Right lobe of liver (tissue), 6 donors: ENCODE measurements around the gene TBC1D1. TPM values are rescaled to one million over a fixed set of nuclear protein-coding genes. Genes with fewer than 3 reads are reported as not detected.

Experiments used
- ATAC-seq, 4 donors: fragments of 200-7000 bp; cut with Tn5 transposase; one replicate each; pipeline ENCODE4 v1.9.1; 2020; ENCODE audit warnings: mild to moderate bottlenecking in 4 of 4, moderate library complexity in 4 of 4
- DNase-seq, 3 donors: peaks; one replicate each; pipeline ENCODE4 v3.0.0-alpha.2; 2020
- H3K27ac ChIP-seq, 3 donors: fragments of 200-600 bp; one replicate each; pipeline ENCODE4 v1.8.0; 2022
- H3K27me3 ChIP-seq, 2 donors: fragments of 200-600 bp; one replicate each; pipeline ENCODE4 v1.8.0; 2022
- H3K36me3 ChIP-seq, 4 donors: fragments of 200-600 bp; sonication (generic) in 1 of 4; one replicate each; pipeline versions ENCODE4 v1.5.1 to v1.8.0; 2017 to 2022; ENCODE audit warnings: control low read depth in 1 of 4
- H3K4me1 ChIP-seq, 4 donors: fragments of 200-600 bp; sonication (generic) in 1 of 4; one replicate each; pipeline versions ENCODE4 v1.5.1 to v1.8.0; 2017 to 2022; ENCODE audit warnings: control low read depth in 1 of 4
- H3K4me3 ChIP-seq, 3 donors: fragments of 200-600 bp; one replicate each; pipeline ENCODE4 v1.8.0; 2022
- H3K9me3 ChIP-seq, 4 donors: fragments of 200-600 bp; sonication (generic) in 1 of 4; one replicate each; pipeline versions ENCODE4 v1.5.1 to v1.8.0; 2017 to 2022; ENCODE audit warnings: control low read depth in 1 of 4
- POLR2A ChIP-seq: fragments of 450-650 bp; IDR thresholded peaks from one replicate; pipeline ENCODE4 v1.6.1; 2017; ENCODE audit warnings: antibody characterized with exemption, mild to moderate bottlenecking
- WGBS: methylation state at CpG from one replicate; pipeline ENCODE4 v1.1.6; 2018; ENCODE audit warnings: low coverage, low lambda C conversion rate; ENCODE audit not compliant: insufficient coverage; ENCODE audit errors: missing lambda C conversion rate; 5-methylcytosine and 5-hydroxymethylcytosine counted together
- intact Hi-C, 2 donors: fragments of 100-400 bp; cut with DNase I; formaldehyde crosslinking; loops; one replicate each; pipeline versions ENCODE4 v1.11.2 to v1.14.1; 2022
- total RNA-seq, 6 experiments: library from RNA; depleted of rRNA in 2 of 6; stranded (reverse); fragments of >200 nt in 2 of 6; fragmentation: NEBNext Ultra II Directional in 3 of 6; extraction: Animal tissue kit (Norgen Biotek cat#: 25700) in 3 of 6; gene quantifications; one replicate each; pipeline versions ENCODE4 v1.1.0 to v1.2.4, GENCODE V29; 2016 to 2023
- TF ChIP-seq, protein P1 (sequence below), 4 donors: fragments of 200-600 bp in 3 of 4; fragments of 450-650 bp in 1 of 4; IDR thresholded peaks; one replicate each; pipeline versions ENCODE4 v1.5.1 to v1.8.0; 2016 to 2022; ENCODE audit warnings: antibody characterized with exemption in 4 of 4, mild to moderate bottlenecking in 2 of 4
- donor health status: DM: no; HTN: yes; CAD: no.
- donor health status: DM: no; HTN: no; CAD: no.
- donor health status: DM: no; HTN: no; CAD: no.
- donor health status: DM: no; HTN: yes; CAD: no.
- donor health status: DM: no; HTN: yes; CAD: no.

TBC1D1 gene
- total RNA-seq, 6 experiments from 2014 or later: 21.2 to 67.5 (median 35.8) TPM

DNA sequence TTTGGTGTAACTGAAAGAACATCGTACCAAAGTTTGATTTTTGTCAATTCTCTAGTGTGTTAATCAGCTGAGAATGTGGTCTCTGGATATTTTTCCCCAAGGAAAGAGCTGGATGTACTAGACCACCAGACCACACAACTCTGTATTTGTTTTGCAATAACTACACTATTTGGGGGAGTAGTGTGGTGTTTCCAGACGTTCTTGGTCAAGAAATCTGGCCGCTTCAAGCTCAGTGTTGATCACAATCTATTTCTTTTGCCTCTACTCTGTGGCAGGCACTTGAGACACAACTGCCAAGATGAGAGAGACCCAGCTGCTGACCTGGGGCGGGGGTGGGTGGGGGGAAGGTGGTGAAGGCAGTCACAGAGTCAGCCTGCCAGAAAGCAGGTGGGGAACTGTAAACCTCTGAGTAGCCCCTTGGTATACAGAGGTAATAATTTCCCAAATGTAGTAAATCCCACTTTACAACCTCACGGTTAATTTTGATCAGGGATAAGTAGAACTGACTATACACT lies 99.9 kb downstream of the TBC1D1 start:
- Histone ChIP-seq H3K27me3 (no peaks in the 10 kb centered on the region), H3K9me3 (no peaks in the 10 kb centered on the region), H3K36me3 (no peaks in the 10 kb centered on the region), H3K4me3 (no peak overlapping the region), H3K27ac (peak overlapping the region in 1 of 3 donors; percentile 41), H3K4me1 (no peaks in the 10 kb centered on the region)
- WGBS: 82% methylated on average over 5 of the region's 5 CpGs
- DNase-seq: no peak
- TF ChIP-seq, protein P1, sequence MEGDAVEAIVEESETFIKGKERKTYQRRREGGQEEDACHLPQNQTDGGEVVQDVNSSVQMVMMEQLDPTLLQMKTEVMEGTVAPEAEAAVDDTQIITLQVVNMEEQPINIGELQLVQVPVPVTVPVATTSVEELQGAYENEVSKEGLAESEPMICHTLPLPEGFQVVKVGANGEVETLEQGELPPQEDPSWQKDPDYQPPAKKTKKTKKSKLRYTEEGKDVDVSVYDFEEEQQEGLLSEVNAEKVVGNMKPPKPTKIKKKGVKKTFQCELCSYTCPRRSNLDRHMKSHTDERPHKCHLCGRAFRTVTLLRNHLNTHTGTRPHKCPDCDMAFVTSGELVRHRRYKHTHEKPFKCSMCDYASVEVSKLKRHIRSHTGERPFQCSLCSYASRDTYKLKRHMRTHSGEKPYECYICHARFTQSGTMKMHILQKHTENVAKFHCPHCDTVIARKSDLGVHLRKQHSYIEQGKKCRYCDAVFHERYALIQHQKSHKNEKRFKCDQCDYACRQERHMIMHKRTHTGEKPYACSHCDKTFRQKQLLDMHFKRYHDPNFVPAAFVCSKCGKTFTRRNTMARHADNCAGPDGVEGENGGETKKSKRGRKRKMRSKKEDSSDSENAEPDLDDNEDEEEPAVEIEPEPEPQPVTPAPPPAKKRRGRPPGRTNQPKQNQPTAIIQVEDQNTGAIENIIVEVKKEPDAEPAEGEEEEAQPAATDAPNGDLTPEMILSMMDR (IDR thresholded peaks at IDR 0.05): no peak
- TF ChIP-seq POLR2A: no peak
- no peak for ATAC-seq
- intact Hi-C loops: no loop called here

- Histone ChIP-seq H3K4me3 (no peak overlapping the region), H3K27ac (no peak overlapping the region), H3K9me3 (no peaks in the 10 kb centered on the region), H3K27me3 (no peaks in the 10 kb centered on the region), H3K36me3 (no peaks in the 10 kb centered on the region), H3K4me1 (no peaks in the 10 kb centered on the region)
- ATAC-seq (no peak), DNase-seq (no peak)
- 88% methylated on average over 8 of the region's 8 CpGs for WGBS
- intact Hi-C loops: no loop called here
- TF ChIP-seq, protein P1 (IDR thresholded peaks at IDR 0.05): no peak
- no peak for TF ChIP-seq POLR2A
These were observed 100.9 kb downstream of the TBC1D1 start for GRCh38 chr4:37991623-37992410.

DNA sequence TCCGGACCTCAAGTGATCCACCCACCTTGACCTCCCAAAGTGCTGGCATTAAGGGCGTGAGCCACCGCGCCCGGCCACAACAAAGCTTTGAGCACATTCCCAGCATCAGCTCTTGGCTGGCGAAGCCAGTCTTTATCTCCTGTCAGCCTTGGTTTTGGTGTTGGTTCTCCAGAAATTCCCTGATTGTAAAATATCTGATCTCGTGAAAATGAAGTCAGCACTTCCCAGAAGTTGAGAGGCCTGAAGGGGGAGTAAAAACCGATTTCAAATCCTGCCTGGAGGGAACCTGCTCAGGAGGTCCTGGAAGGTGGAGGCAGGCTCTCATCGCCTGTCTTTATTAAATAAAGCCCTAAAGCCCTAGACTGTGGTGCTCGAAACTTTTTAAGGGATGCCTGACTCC lies 102.9 kb downstream of the TBC1D1 start:
- DNase-seq (no peak), ATAC-seq (no peak)
- Histone ChIP-seq H3K4me3 (no peak overlapping the region), H3K27ac (no peak overlapping the region), H3K9me3 (no peaks in the 10 kb centered on the region), H3K4me1 (no peaks in the 10 kb centered on the region), H3K36me3 (no peaks in the 10 kb centered on the region), H3K27me3 (no peaks in the 10 kb centered on the region)
- intact Hi-C loops: no loop called here
- WGBS: 88% methylated on average over 8 of the region's 10 CpGs
- TF ChIP-seq POLR2A: no peak
- TF ChIP-seq, protein P1 (IDR thresholded peaks at IDR 0.05): no peak

DNA sequence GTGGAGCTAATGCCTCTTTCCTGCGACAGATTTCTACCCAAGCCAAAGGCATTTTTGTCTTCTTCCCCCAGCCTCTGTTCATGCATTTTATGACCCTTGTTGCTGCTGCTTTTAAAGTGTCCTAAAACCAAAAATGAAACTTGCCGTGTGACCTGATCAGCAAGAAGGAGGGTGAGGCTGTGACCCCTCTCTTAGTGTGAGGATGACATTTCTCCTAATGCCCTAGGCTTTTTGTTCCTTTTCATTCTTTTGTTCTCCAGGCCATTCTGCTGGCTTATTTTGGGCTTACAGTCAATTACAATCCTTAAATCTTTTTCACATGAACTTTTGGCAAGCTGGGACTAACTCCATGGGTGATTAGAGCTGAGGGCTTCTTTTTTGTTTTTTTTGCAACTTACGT lies 103.7 kb downstream of the TBC1D1 start:
- H3K4me1 ChIP-seq: no peaks in the 10 kb centered on the region
- peak in 2 of 4 donors; percentile 13 to 44 for ATAC-seq
- no peak for DNase-seq
- WGBS: 49% methylated on average over 3 of the region's 3 CpGs
- no peaks in the 10 kb centered on the region for H3K36me3 ChIP-seq
- TF ChIP-seq, protein P1 (IDR thresholded peaks at IDR 0.05): no peak
- no peak for TF ChIP-seq POLR2A
- no peak overlapping the region for H3K27ac ChIP-seq
- H3K9me3 ChIP-seq: no peaks in the 10 kb centered on the region
- no peaks in the 10 kb centered on the region for H3K27me3 ChIP-seq
- intact Hi-C loops: no loop called here
- no peak overlapping the region for H3K4me3 ChIP-seq
